ENCODE results near the gene CACNB4. TPM values are rescaled to one million over a fixed set of nuclear protein-coding genes. Genes with fewer than 3 reads are reported as not detected.
"Not testable (repeated sequence)": the region's sequence is repeated elsewhere in the genome, so short reads cannot be mapped to it uniquely, and the experiment has no call there.

CACNB4 gene
- total RNA-seq, 1 experiment from 2014 or later = 0.22 TPM

- Histone ChIP-seq H3K27ac (ENCODE audit: low read length) (no peak overlapping the region), H3K79me2 (ENCODE audit: low read length) (no peaks in the 10 kb centered on the region), H3K4me3 (ENCODE audit: low read length) (no peak overlapping the region), H3K9ac (ENCODE audit: low read length) (no peak overlapping the region), H3K9me3 (ENCODE audit: low read length) (no peaks in the 10 kb centered on the region), H3K27me3 (ENCODE audit: low read length) (no peaks in the 10 kb centered on the region), H3K9me2 (replicated peaks; ENCODE audit: insufficient read depth, low read length) (no peaks in the 10 kb centered on the region), H2AFZ (ENCODE audit: low read length) (no peak overlapping the region), H3K4me1 (ENCODE audit: low read length) (peaks cover 7% of the 10 kb centered on the region; the same call in 1 of the 2 replicates), H3K4me2 (ENCODE audit: low read depth, low read length, poor library complexity, severe bottlenecking) (no peak overlapping the region), H4K20me1 (ENCODE audit: insufficient read depth, low read depth, low read length) (no peaks in the 10 kb centered on the region), H3K36me3 (ENCODE audit: insufficient read depth, low read length) (no peaks in the 10 kb centered on the region)
- no peak for DNase-seq
These were observed 3.7 kb downstream of the CACNB4 start for GRCh38 chr2:152095146-152095545.

GRCh38 chr2:152094014-152094413 is 4.8 kb downstream of the CACNB4 start:
- H4K20me1 ChIP-seq (ENCODE audit: insufficient read depth, low read depth, low read length) = no peaks in the 10 kb centered on the region
- H3K27ac ChIP-seq (ENCODE audit: low read length) = no peak overlapping the region
- peaks cover 7% of the 10 kb centered on the region; the same call in 1 of the 2 replicates for H3K4me1 ChIP-seq (ENCODE audit: low read length)
- no peaks in the 10 kb centered on the region for H3K36me3 ChIP-seq (ENCODE audit: insufficient read depth, low read length)
- no peaks in the 10 kb centered on the region for H3K79me2 ChIP-seq (ENCODE audit: low read length)
- H3K9me2 ChIP-seq (replicated peaks; ENCODE audit: insufficient read depth, low read length) = no peaks in the 10 kb centered on the region
- no peak for DNase-seq
- H2AFZ ChIP-seq (ENCODE audit: low read length) = no peak overlapping the region
- no peak overlapping the region for H3K4me2 ChIP-seq (ENCODE audit: low read depth, low read length, poor library complexity, severe bottlenecking)
- no peak overlapping the region for H3K4me3 ChIP-seq (ENCODE audit: low read length)
- no peaks in the 10 kb centered on the region for H3K27me3 ChIP-seq (ENCODE audit: low read length)
- no peak overlapping the region for H3K9ac ChIP-seq (ENCODE audit: low read length)
- H3K9me3 ChIP-seq (ENCODE audit: low read length) = no peaks in the 10 kb centered on the region

GRCh38 chr2:152093464-152093863 is 5.4 kb downstream of the CACNB4 start:
- H2AFZ ChIP-seq (ENCODE audit: low read length) = no peak overlapping the region
- no peaks in the 10 kb centered on the region for H3K27me3 ChIP-seq (ENCODE audit: low read length)
- no peaks in the 10 kb centered on the region for H3K36me3 ChIP-seq (ENCODE audit: insufficient read depth, low read length)
- no peak overlapping the region for H3K9ac ChIP-seq (ENCODE audit: low read length)
- H4K20me1 ChIP-seq (ENCODE audit: insufficient read depth, low read depth, low read length) = no peaks in the 10 kb centered on the region
- H3K27ac ChIP-seq (ENCODE audit: low read length) = no peak overlapping the region
- no peaks in the 10 kb centered on the region for H3K9me2 ChIP-seq (replicated peaks; ENCODE audit: insufficient read depth, low read length)
- DNase-seq = no peak
- H3K4me2 ChIP-seq (ENCODE audit: low read depth, low read length, poor library complexity, severe bottlenecking) = no peak overlapping the region
- no peaks in the 10 kb centered on the region for H3K9me3 ChIP-seq (ENCODE audit: low read length)
- H3K4me3 ChIP-seq (ENCODE audit: low read length) = no peak overlapping the region
- no peaks in the 10 kb centered on the region for H3K79me2 ChIP-seq (ENCODE audit: low read length)
- peaks cover 7% of the 10 kb centered on the region; the same call in 1 of the 2 replicates for H3K4me1 ChIP-seq (ENCODE audit: low read length)

GRCh38 chr2:152092095-152092494 is 6.7 kb downstream of the CACNB4 start:
- peaks cover 7% of the 10 kb centered on the region; the same call in 1 of the 2 replicates for H3K4me1 ChIP-seq (ENCODE audit: low read length)
- no peak overlapping the region for H2AFZ ChIP-seq (ENCODE audit: low read length)
- no peak overlapping the region for H3K4me3 ChIP-seq (ENCODE audit: low read length)
- H4K20me1 ChIP-seq (ENCODE audit: insufficient read depth, low read depth, low read length) = no peaks in the 10 kb centered on the region
- H3K9me2 ChIP-seq (replicated peaks; ENCODE audit: insufficient read depth, low read length) = no peaks in the 10 kb centered on the region
- H3K9ac ChIP-seq (ENCODE audit: low read length) = no peak overlapping the region
- H3K27ac ChIP-seq (ENCODE audit: low read length) = no peak overlapping the region
- H3K36me3 ChIP-seq (ENCODE audit: insufficient read depth, low read length) = no peaks in the 10 kb centered on the region
- H3K27me3 ChIP-seq (ENCODE audit: low read length) = no peaks in the 10 kb centered on the region
- no peak overlapping the region for H3K4me2 ChIP-seq (ENCODE audit: low read depth, low read length, poor library complexity, severe bottlenecking)
- H3K79me2 ChIP-seq (ENCODE audit: low read length) = no peaks in the 10 kb centered on the region
- no peak for DNase-seq
- H3K9me3 ChIP-seq (ENCODE audit: low read length) = no peaks in the 10 kb centered on the region

GRCh38 chr2:152090726-152091125 is 8.1 kb downstream of the CACNB4 start:
- H3K27ac ChIP-seq (ENCODE audit: low read length); H4K20me1 ChIP-seq (ENCODE audit: insufficient read depth, low read depth, low read length); H3K27me3 ChIP-seq (ENCODE audit: low read length); H3K4me2 ChIP-seq (ENCODE audit: low read depth, low read length, poor library complexity, severe bottlenecking); H3K9me3 ChIP-seq (ENCODE audit: low read length); DNase-seq; H3K36me3 ChIP-seq (ENCODE audit: insufficient read depth, low read length); H3K4me3 ChIP-seq (ENCODE audit: low read length); H3K9ac ChIP-seq (ENCODE audit: low read length); H3K79me2 ChIP-seq (ENCODE audit: low read length); H3K4me1 ChIP-seq (ENCODE audit: low read length); H2AFZ ChIP-seq (ENCODE audit: low read length); H3K9me2 ChIP-seq (replicated peaks; ENCODE audit: insufficient read depth, low read length): not testable (repeated sequence)

GRCh38 chr2:152089238-152089637 is 9.6 kb downstream of the CACNB4 start:
- H3K4me2 ChIP-seq (ENCODE audit: low read depth, low read length, poor library complexity, severe bottlenecking) = no peak overlapping the region
- no peaks in the 10 kb centered on the region for H3K79me2 ChIP-seq (ENCODE audit: low read length)
- no peaks in the 10 kb centered on the region for H3K9me2 ChIP-seq (replicated peaks; ENCODE audit: insufficient read depth, low read length)
- H2AFZ ChIP-seq (ENCODE audit: low read length) = no peak overlapping the region
- no peaks in the 10 kb centered on the region for H3K36me3 ChIP-seq (ENCODE audit: insufficient read depth, low read length)
- peaks cover 6% of the 10 kb centered on the region; the same call in 1 of the 2 replicates for H3K4me1 ChIP-seq (ENCODE audit: low read length)
- DNase-seq = no peak
- H4K20me1 ChIP-seq (ENCODE audit: insufficient read depth, low read depth, low read length) = no peaks in the 10 kb centered on the region
- no peak overlapping the region for H3K27ac ChIP-seq (ENCODE audit: low read length)
- H3K9me3 ChIP-seq (ENCODE audit: low read length) = no peaks in the 10 kb centered on the region
- H3K4me3 ChIP-seq (ENCODE audit: low read length) = no peak overlapping the region
- no peak overlapping the region for H3K9ac ChIP-seq (ENCODE audit: low read length)
- no peaks in the 10 kb centered on the region for H3K27me3 ChIP-seq (ENCODE audit: low read length)

- no peaks in the 10 kb centered on the region for H3K36me3 ChIP-seq (ENCODE audit: insufficient read depth, low read length)
- no peaks in the 10 kb centered on the region for H4K20me1 ChIP-seq (ENCODE audit: insufficient read depth, low read depth, low read length)
- H3K79me2 ChIP-seq (ENCODE audit: low read length) = no peaks in the 10 kb centered on the region
- H3K4me3 ChIP-seq (ENCODE audit: low read length) = no peak overlapping the region
- no peaks in the 10 kb centered on the region for H3K9me2 ChIP-seq (replicated peaks; ENCODE audit: insufficient read depth, low read length)
- no peaks in the 10 kb centered on the region for H3K27me3 ChIP-seq (ENCODE audit: low read length)
- H2AFZ ChIP-seq (ENCODE audit: low read length) = no peak overlapping the region
- no peak overlapping the region for H3K4me2 ChIP-seq (ENCODE audit: low read depth, low read length, poor library complexity, severe bottlenecking)
- no peaks in the 10 kb centered on the region for H3K4me1 ChIP-seq (ENCODE audit: low read length)
- H3K9me3 ChIP-seq (ENCODE audit: low read length) = no peaks in the 10 kb centered on the region
- no peak overlapping the region for H3K9ac ChIP-seq (ENCODE audit: low read length)
- no peak for DNase-seq
- H3K27ac ChIP-seq (ENCODE audit: low read length) = no peak overlapping the region
These were observed 10.8 kb downstream of the CACNB4 start for GRCh38 chr2:152088006-152088405.

- no peak overlapping the region for H3K4me2 ChIP-seq (ENCODE audit: low read depth, low read length, poor library complexity, severe bottlenecking)
- no peaks in the 10 kb centered on the region for H3K27me3 ChIP-seq (ENCODE audit: low read length)
- H4K20me1 ChIP-seq (ENCODE audit: insufficient read depth, low read depth, low read length) = no peaks in the 10 kb centered on the region
- no peaks in the 10 kb centered on the region for H3K9me2 ChIP-seq (replicated peaks; ENCODE audit: insufficient read depth, low read length)
- no peaks in the 10 kb centered on the region for H3K36me3 ChIP-seq (ENCODE audit: insufficient read depth, low read length)
- no peak for DNase-seq
- no peaks in the 10 kb centered on the region for H3K79me2 ChIP-seq (ENCODE audit: low read length)
- no peaks in the 10 kb centered on the region for H3K4me1 ChIP-seq (ENCODE audit: low read length)
- H3K27ac ChIP-seq (ENCODE audit: low read length) = no peak overlapping the region
- no peak overlapping the region for H2AFZ ChIP-seq (ENCODE audit: low read length)
- H3K4me3 ChIP-seq (ENCODE audit: low read length) = no peak overlapping the region
- no peak overlapping the region for H3K9ac ChIP-seq (ENCODE audit: low read length)
- no peaks in the 10 kb centered on the region for H3K9me3 ChIP-seq (ENCODE audit: low read length)
These were observed 12.6 kb downstream of the CACNB4 start for GRCh38 chr2:152086231-152086630.

GRCh38 chr2:152084076-152084475 is 14.8 kb downstream of the CACNB4 start:
- Histone ChIP-seq H3K27me3 (ENCODE audit: low read length) (no peaks in the 10 kb centered on the region), H3K4me1 (ENCODE audit: low read length) (no peaks in the 10 kb centered on the region), H3K9me3 (ENCODE audit: low read length) (no peaks in the 10 kb centered on the region), H3K4me3 (ENCODE audit: low read length) (no peak overlapping the region), H3K9ac (ENCODE audit: low read length) (no peak overlapping the region), H3K9me2 (replicated peaks; ENCODE audit: insufficient read depth, low read length) (no peaks in the 10 kb centered on the region), H3K4me2 (ENCODE audit: low read depth, low read length, poor library complexity, severe bottlenecking) (no peak overlapping the region), H3K27ac (ENCODE audit: low read length) (no peak overlapping the region), H3K79me2 (ENCODE audit: low read length) (no peaks in the 10 kb centered on the region), H2AFZ (ENCODE audit: low read length) (no peak overlapping the region), H4K20me1 (ENCODE audit: insufficient read depth, low read depth, low read length) (no peaks in the 10 kb centered on the region), H3K36me3 (ENCODE audit: insufficient read depth, low read length) (no peaks in the 10 kb centered on the region)
- DNase-seq = no peak
